Erythroblast (primary cell): ENCODE data around the gene MYH10.

Experiments
- GATA1 ChIP-seq: IDR thresholded peaks from 2 replicates; pipeline ENCODE4 v1.6.1; 2011; ENCODE audit warnings: low read depth, mild to moderate bottlenecking, control low read depth, low read length, moderate library complexity
- POLR2A ChIP-seq: IDR thresholded peaks from 2 replicates; pipeline ENCODE4 v1.6.1; 2011; ENCODE audit warnings: mild to moderate bottlenecking, low read length

- TF ChIP-seq POLR2A (no peak), GATA1 (no peak)
These were observed 143.3 kb downstream of the MYH10 start for GRCh38 chr17:8487130-8487645.
